Naive thymus-derived CD8-positive, alpha-beta T cell (primary cell): Measurements from ENCODE around the gene LRPPRC. TPM values are rescaled to one million over a fixed set of nuclear protein-coding genes. Genes with fewer than 3 reads are reported as not detected.
A peak's percentile ranks its signal among the peaks of the same experiment; 100 is the strongest.

Experiments
- ATAC-seq, 2 donors: fragments of 150-1000 bp; cut with Tn5 transposase in 1 of 2; sonication (Bioruptor Pico), chemical (Tn5 transposase) in 1 of 2; 1 replicate in 1 of 2; 2 replicates in 1 of 2; pipeline ENCODE4 v1.10.0; 2021; ENCODE audit warnings: mild to moderate bottlenecking in 2 of 2, moderate library complexity in 2 of 2
- POLR2A ChIA-PET: fragments of 350-600 bp; sonication (Branson Sonifier 250); formaldehyde crosslinking; loops from one replicate; lab custom pipeline; 2021; ENCODE audit warnings: antibody characterized with exemption; lab: Charles Lee
- DNase-seq, 10 donors: peaks; one replicate each; pipeline versions ENCODE4 v3.0.0 to v3.0.0-alpha.2; 2020 to 2022
- H3K27ac Mint-ChIP-seq, 10 donors: one replicate each; pipeline ENCODE4 v1.8.0; 2020 to 2022; ENCODE audit warnings: mild to moderate bottlenecking in 10 of 10, mixed read lengths in 10 of 10, moderate library complexity in 4 of 10, inconsistent platforms in 1 of 10
- H3K27me3 Mint-ChIP-seq, 5 donors: one replicate each; pipeline ENCODE4 v1.8.0; 2021 to 2022; ENCODE audit warnings: mixed read lengths in 5 of 5
- H3K36me3 Mint-ChIP-seq, 3 donors: one replicate each; pipeline ENCODE4 v1.8.0; 2020 to 2022; ENCODE audit warnings: mixed read lengths in 3 of 3, mild to moderate bottlenecking in 2 of 3, inconsistent platforms in 1 of 3
- H3K4me1 Mint-ChIP-seq, 4 donors: one replicate each; pipeline ENCODE4 v1.8.0; 2021 to 2022; ENCODE audit warnings: mixed read lengths in 4 of 4
- H3K4me3 Mint-ChIP-seq, 10 donors: one replicate each; pipeline ENCODE4 v1.8.0; 2020 to 2022; ENCODE audit warnings: mild to moderate bottlenecking in 10 of 10, mixed read lengths in 10 of 10, moderate library complexity in 6 of 10, inconsistent platforms in 1 of 10
- H3K9me3 Mint-ChIP-seq, 9 donors: one replicate each; pipeline ENCODE4 v1.8.0; 2020 to 2022; ENCODE audit warnings: mixed read lengths in 9 of 9, mild to moderate bottlenecking in 3 of 9, inconsistent platforms in 1 of 9, moderate library complexity in 1 of 9
- polyA plus RNA-seq, 3 donors: library from polyadenylated mRNA; unstranded; fragments of 300-500 nt; fragmentation: Illumina TruSeq; gene quantifications; one replicate each; pipeline ENCODE4 v1.2.3, GENCODE V29; 2021
- total RNA-seq, 8 experiments: library from RNA in 2 of 8; stranded (reverse) in 2 of 8; gene quantifications; one replicate each; pipeline ENCODE4 v1.2.3 and lab custom pipeline; 2021 to 2026

LRPPRC gene
- total and polyA plus RNA-seq, 5 experiments from 2014 or later: 42.7 to 85.4 (median 51.6) TPM

DNA sequence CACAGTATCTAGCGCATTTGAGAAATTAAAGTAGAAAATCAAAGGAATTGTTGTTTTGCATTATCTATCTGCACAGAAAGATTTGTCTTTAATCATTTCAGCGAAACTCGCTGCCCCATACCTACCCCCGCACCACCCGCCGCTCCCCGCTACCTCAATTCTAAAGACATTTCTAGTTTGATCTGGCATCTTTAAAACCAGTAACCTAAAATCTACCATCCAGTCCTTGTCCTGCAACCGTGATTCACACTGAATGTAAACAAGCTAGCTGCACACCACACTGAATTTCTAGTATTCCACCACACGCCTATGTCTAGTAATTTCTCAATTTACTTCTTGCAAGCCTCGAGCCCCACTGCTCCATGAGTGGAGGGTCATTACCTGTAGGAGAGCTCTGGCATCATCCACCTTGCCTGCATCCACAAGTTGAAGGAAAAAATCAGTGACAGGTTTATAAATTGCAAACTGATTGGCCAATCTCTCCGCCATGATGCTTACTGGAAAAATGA lies 96.9 kb downstream of the LRPPRC start:
- H3K27ac Mint-ChIP-seq: peak overlapping the region in 1 of 10 donors; percentile 27
- H3K4me3 Mint-ChIP-seq: no peak overlapping the region
- peaks cover 1 to 76% (median 25%) of the 10 kb centered on the region in 3 donors for H3K36me3 Mint-ChIP-seq
- POLR2A ChIA-PET: no interaction called here
- no peaks in the 10 kb centered on the region for H3K4me1 Mint-ChIP-seq
- DNase-seq: no peak
- H3K9me3 Mint-ChIP-seq: no peaks in the 10 kb centered on the region
- ATAC-seq: no peak
- no peaks in the 10 kb centered on the region for H3K27me3 Mint-ChIP-seq

DNA sequence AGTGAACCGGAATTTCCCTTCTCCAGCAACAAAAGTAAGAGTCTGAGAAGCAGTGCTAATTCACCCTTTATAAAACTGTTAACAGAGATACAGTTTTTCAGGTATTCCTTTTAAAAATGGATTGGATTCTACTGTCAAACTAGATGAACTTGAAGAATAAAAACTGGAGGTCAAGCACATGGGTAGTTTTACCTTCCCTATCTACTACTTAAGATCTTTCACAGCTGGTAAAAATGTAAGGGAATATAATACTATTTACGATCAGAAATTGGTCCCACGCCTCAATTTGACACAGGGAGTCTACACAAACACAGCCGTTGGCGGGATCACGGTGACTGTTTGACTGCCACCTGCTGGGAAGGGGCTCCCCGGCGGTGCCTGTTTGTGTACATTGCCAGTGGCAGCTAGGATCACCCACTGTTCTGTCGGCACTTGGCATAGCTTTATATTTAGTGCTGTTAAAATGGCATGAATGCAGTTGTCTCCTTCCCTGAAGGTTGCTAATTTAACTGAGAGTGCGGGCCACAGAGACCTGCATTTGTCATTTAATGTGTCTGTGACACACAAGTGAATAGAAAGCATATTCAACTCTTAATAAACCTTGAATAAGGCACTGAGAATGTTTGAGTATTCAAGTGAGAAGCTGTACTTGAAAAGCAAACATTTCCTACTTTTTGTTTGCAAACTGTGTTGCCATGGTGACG lies 97.5 kb downstream of the LRPPRC start:
- peak overlapping the region in 2 of 10 donors; percentile 20 to 28 for H3K27ac Mint-ChIP-seq
- no peaks in the 10 kb centered on the region for H3K4me1 Mint-ChIP-seq
- no peak for ATAC-seq
- no peaks in the 10 kb centered on the region for H3K9me3 Mint-ChIP-seq
- POLR2A ChIA-PET: no interaction called here
- peaks cover 5 to 81% (median 29%) of the 10 kb centered on the region in 3 donors for H3K36me3 Mint-ChIP-seq
- H3K4me3 Mint-ChIP-seq: no peak overlapping the region
- peak in 1 of 10 donors; percentile 4 for DNase-seq
- H3K27me3 Mint-ChIP-seq: no peaks in the 10 kb centered on the region

- Mint-ChIP-seq H3K4me1 (no peaks in the 10 kb centered on the region), H3K9me3 (no peaks in the 10 kb centered on the region), H3K4me3 (no peak overlapping the region), H3K27ac (peak overlapping the region in 1 of 10 donors; percentile 13), H3K27me3 (no peaks in the 10 kb centered on the region), H3K36me3 (peaks cover 9 to 84% (median 33%) of the 10 kb centered on the region in 3 donors)
- DNase-seq (no peak), ATAC-seq (no peak)
- POLR2A ChIA-PET: no interaction called here
Measured at GRCh38 chr2:43897492-43897891, 98.3 kb downstream of the LRPPRC start.

DNA sequence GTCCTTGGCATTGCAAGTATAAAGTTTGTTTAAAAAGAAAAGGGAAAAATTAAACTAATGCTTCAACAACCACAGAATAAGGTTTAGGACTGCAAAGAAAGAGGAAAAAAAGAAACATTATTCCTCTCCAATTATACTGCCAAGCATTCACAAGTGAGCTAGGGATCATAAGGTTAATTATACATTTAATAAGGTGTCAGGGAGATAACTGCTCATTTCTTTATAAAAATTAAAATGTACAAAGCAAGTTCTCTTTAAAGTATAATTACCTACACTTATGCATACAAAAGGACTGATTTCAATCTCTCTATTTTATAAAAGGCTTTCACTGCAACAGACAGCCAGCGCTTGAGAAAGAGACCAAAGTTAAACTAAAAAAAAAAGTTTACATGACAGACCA lies 98.9 kb downstream of the LRPPRC start:
- DNase-seq: no peak
- Mint-ChIP-seq H3K36me3 (peaks cover 9 to 84% (median 35%) of the 10 kb centered on the region in 3 donors), H3K4me1 (no peaks in the 10 kb centered on the region), H3K4me3 (no peak overlapping the region), H3K27ac (no peak overlapping the region), H3K9me3 (no peaks in the 10 kb centered on the region), H3K27me3 (no peaks in the 10 kb centered on the region)
- POLR2A ChIA-PET: no interaction called here
- no peak for ATAC-seq

GRCh38 chr2:43894743-43895142 lies 101.0 kb downstream of the LRPPRC start:
- H3K4me3 Mint-ChIP-seq: no peak overlapping the region
- H3K27me3 Mint-ChIP-seq: no peaks in the 10 kb centered on the region
- no peaks in the 10 kb centered on the region for H3K9me3 Mint-ChIP-seq
- no peaks in the 10 kb centered on the region for H3K4me1 Mint-ChIP-seq
- peaks cover 9 to 92% (median 38%) of the 10 kb centered on the region in 3 donors for H3K36me3 Mint-ChIP-seq
- POLR2A ChIA-PET: no interaction called here
- no peak for DNase-seq
- H3K27ac Mint-ChIP-seq: no peak overlapping the region
- ATAC-seq: no peak

DNA sequence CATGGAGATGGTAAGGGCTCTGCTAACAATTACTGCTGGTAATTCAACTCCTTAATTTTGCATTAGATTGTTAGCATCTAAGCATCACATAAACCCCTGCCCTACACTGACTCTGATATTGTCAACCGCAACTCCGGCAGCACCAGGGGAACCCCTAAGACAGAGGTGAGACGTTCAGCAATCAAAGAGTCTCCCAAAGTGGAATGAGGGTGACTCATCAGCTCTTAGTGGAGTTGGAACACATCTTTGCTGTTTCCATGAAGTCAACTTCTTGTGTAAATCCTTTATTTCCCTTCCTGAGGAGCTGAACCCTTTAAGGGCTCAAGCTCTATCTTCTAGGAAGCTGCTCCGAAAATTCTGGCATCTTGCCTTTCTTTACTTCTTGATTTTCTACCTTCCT lies 104.9 kb downstream of the LRPPRC start:
- Mint-ChIP-seq H3K9me3 (no peaks in the 10 kb centered on the region), H3K4me1 (no peaks in the 10 kb centered on the region), H3K36me3 (peaks cover 22 to 87% (median 50%) of the 10 kb centered on the region in 3 donors)

GRCh38 chr2:43889416-43889815 lies 106.4 kb downstream of the LRPPRC start:
- Mint-ChIP-seq H3K4me1 (no peaks in the 10 kb centered on the region), H3K9me3 (no peaks in the 10 kb centered on the region), H3K36me3 (peaks cover 22 to 76% (median 50%) of the 10 kb centered on the region in 3 donors), H3K4me3 (no peak overlapping the region), H3K27me3 (no peaks in the 10 kb centered on the region), H3K27ac (no peak overlapping the region)
- POLR2A ChIA-PET: no interaction called here
- ATAC-seq (no peak), DNase-seq (no peak)

More for the DNA sequence above, 104.9 kb downstream of the LRPPRC start:
- POLR2A ChIA-PET: no interaction called here
- H3K27me3 Mint-ChIP-seq: no peaks in the 10 kb centered on the region
- peak overlapping the region in 1 of 10 donors; percentile 11 for H3K27ac Mint-ChIP-seq
- H3K4me3 Mint-ChIP-seq: no peak overlapping the region
- DNase-seq (no peak), ATAC-seq (no peak)

GRCh38 chr2:43887176-43887575 lies 108.6 kb downstream of the LRPPRC start:
- Mint-ChIP-seq H3K27me3 (no peaks in the 10 kb centered on the region), H3K4me3 (no peak overlapping the region), H3K4me1 (no peaks in the 10 kb centered on the region), H3K27ac (peak overlapping the region in 2 of 10 donors; percentile 31 to 34), H3K36me3 (peaks cover 14 to 57% (median 35%) of the 10 kb centered on the region in 3 donors), H3K9me3 (no peaks in the 10 kb centered on the region)
- POLR2A ChIA-PET: no interaction called here
- ATAC-seq (no peak), DNase-seq (no peak)

GRCh38 chr2:43885132-43885632 lies 110.6 kb downstream of the LRPPRC start:
- peaks cover 14 to 37% (median 28%) of the 10 kb centered on the region in 3 donors for H3K36me3 Mint-ChIP-seq
- ATAC-seq: no peak
- DNase-seq: no peak
- no peaks in the 10 kb centered on the region for H3K9me3 Mint-ChIP-seq
- POLR2A ChIA-PET: no interaction called here
- no peaks in the 10 kb centered on the region for H3K27me3 Mint-ChIP-seq
- H3K27ac Mint-ChIP-seq: peak overlapping the region in 2 of 10 donors; percentile 7 to 51
- H3K4me1 Mint-ChIP-seq: no peaks in the 10 kb centered on the region
- H3K4me3 Mint-ChIP-seq: no peak overlapping the region

DNA sequence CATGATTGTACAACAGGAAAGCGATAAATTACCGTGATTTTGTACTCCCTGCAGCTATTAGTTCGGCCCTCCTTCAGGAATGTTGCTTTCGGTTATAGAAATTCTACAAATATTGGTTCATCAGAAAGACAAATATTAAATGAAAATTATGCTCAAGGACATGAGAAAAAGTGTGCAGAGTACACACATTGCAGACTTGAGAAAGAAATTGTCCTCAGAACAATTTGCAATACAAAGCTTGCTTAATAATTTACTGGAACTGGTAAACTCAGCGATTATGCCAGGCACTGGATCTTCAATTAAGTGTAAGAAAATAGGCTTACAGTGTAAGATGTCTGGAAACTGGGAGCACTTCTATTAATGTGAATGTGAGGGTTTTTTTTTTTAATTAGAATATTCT lies 111.1 kb downstream of the LRPPRC start:
- Mint-ChIP-seq H3K4me1 (no peaks in the 10 kb centered on the region), H3K9me3 (no peaks in the 10 kb centered on the region), H3K27ac (no peak overlapping the region), H3K36me3 (peaks cover 14 to 32% (median 28%) of the 10 kb centered on the region in 3 donors), H3K27me3 (no peaks in the 10 kb centered on the region), H3K4me3 (no peak overlapping the region)
- ATAC-seq: no peak
- POLR2A ChIA-PET: no interaction called here
- DNase-seq: no peak

DNA sequence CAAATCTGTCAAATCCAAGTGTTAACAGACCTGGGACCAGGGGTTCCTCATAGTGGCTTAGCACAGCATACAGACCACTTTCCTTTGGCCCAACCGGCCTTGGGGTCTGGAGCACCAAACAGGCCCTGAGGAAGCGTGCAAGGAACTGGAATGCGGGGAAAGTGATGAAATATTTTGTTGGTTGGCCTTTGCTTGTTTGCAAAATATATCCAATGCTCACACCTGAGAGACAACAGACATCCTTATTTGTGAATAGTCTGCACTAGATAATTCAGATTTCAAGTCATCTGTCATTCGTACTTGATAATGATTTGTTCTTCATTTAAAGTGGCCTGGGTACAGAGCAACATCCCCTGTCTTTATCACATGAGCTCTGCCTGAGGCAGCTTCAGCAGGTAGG lies 113.5 kb downstream of the LRPPRC start:
- DNase-seq: no peak
- POLR2A ChIA-PET: no interaction called here

GRCh38 chr2:43880952-43881351 lies 114.8 kb downstream of the LRPPRC start:
- ATAC-seq: no peak
- POLR2A ChIA-PET: no interaction called here
- DNase-seq: no peak
- peaks cover 5 to 19% (median 14%) of the 10 kb centered on the region in 5 donors for H3K27me3 Mint-ChIP-seq
- H3K4me3 Mint-ChIP-seq: no peak overlapping the region
- H3K4me1 Mint-ChIP-seq: peaks cover 3 to 8% (median 6%) of the 10 kb centered on the region in 4 donors
- no peaks in the 10 kb centered on the region for H3K36me3 Mint-ChIP-seq
- H3K27ac Mint-ChIP-seq: peak overlapping the region in 1 of 10 donors; percentile 65
- no peaks in the 10 kb centered on the region for H3K9me3 Mint-ChIP-seq

More for the DNA sequence above, 113.5 kb downstream of the LRPPRC start:
- Mint-ChIP-seq H3K4me3 (no peak overlapping the region), H3K4me1 (peaks cover 3 to 6% (median 5%) of the 10 kb centered on the region in 4 donors), H3K36me3 (peaks cover 2 to 9% (median 8%) of the 10 kb centered on the region in 3 donors), H3K9me3 (no peaks in the 10 kb centered on the region), H3K27me3 (peaks cover 0 to 5% (median under 1%) of the 10 kb centered on the region in 5 donors), H3K27ac (peak overlapping the region in 2 of 10 donors; percentile 13 to 37)
- no peak for ATAC-seq

DNA sequence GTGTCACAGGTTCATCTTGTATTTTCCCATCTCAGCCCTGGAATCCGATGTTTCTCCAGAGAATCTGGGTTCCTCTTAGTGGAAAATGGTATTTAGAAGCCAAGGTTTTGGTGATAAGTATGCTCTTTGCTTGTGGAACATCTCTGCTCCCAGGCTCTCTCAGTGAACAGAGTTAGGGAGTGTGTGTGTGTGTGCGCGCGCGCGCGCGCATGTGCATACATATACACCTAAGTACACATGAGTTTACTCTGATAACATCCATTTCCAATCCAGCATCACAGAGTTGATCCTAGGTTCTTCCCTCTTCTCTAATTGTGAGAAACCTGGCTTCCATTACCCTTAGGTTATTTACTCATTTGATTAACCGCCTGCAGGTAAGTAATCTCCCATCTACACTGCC lies 115.3 kb downstream of the LRPPRC start:
- Mint-ChIP-seq H3K4me1 (peaks cover 3 to 8% (median 6%) of the 10 kb centered on the region in 4 donors), H3K9me3 (no peaks in the 10 kb centered on the region), H3K27ac (peak overlapping the region in 1 of 10 donors; percentile 65), H3K36me3 (no peaks in the 10 kb centered on the region), H3K4me3 (no peak overlapping the region), H3K27me3 (peaks cover 10 to 23% (median 16%) of the 10 kb centered on the region in 5 donors)
- DNase-seq: no peak
- no peak for ATAC-seq
- POLR2A ChIA-PET: no interaction called here
